NCI-H2196 treated with DMSO at 0.1 percent for 48 hours (cell line): ENCODE data around the gene TUBB8.
"Not testable (repeated sequence)": the region's sequence is repeated elsewhere in the genome, so short reads cannot be mapped to it uniquely, and the experiment has no call there.

Source experiments
- DNase-seq: peaks from one replicate; lab custom pipeline; 2025; ENCODE audit not compliant: unreplicated experiment; lab: John Stamatoyannopoulos, UW

TUBB8 gene

DNA sequence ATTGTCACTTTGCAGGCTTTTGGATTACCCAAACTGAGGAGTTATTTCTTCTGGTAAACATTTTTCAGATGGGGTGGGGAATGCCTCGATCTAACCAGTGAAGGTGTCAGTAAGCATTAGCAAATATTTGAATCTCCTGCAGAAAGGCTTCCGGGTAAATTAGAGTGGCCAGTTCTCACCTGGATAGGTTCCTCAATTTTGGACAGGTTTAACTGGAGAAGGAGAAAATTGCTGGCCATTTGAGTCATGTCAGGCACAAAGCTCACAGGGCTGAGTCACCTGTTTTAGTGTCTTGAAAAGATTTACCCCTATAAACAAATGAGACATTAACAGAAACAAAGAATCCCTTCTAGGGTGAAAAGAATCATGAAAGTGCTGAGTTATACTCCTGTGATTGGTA, 830 bp upstream of the TUBB8 start:
- not testable (repeated sequence) for DNase-seq

DNA sequence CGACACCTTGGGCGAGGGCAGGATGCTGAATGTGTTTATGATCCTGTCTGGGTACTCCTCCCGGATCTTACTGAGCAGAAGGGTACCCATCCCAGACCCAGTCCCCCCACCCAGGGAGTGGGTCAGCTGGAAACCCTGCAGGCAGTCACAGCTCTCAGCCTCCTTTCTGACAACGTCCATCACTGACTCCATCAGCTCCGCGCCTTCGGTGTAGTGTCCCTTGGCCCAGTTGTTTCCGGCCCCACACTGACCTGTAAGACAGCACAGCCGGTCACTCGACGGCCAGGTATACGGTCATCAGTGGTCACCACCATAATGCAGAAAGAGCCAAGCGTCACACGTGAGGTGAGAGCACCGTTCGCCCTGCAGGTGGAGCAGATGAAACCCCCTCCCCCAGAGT, 1.2 kb downstream of the TUBB8 start:
- not testable (repeated sequence) for DNase-seq

DNA sequence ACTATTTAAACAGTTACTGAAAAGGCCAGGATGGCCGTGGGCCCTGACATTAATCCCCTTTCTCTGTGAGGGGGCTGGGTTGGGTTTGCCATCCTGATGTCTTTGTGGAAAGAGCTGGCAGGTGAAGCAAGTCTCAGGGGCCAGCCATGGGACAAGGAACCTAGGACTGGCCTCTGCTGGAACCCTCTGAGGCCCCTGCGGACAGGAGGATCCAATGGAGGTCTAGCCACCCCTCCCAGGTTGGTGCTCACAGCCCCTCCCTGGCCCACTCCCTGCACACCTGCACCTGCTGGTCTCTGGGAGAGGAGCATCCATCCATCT, 35.8 kb downstream of the TUBB8 start:
- DNase-seq, result not testable (repeated sequence)

DNA sequence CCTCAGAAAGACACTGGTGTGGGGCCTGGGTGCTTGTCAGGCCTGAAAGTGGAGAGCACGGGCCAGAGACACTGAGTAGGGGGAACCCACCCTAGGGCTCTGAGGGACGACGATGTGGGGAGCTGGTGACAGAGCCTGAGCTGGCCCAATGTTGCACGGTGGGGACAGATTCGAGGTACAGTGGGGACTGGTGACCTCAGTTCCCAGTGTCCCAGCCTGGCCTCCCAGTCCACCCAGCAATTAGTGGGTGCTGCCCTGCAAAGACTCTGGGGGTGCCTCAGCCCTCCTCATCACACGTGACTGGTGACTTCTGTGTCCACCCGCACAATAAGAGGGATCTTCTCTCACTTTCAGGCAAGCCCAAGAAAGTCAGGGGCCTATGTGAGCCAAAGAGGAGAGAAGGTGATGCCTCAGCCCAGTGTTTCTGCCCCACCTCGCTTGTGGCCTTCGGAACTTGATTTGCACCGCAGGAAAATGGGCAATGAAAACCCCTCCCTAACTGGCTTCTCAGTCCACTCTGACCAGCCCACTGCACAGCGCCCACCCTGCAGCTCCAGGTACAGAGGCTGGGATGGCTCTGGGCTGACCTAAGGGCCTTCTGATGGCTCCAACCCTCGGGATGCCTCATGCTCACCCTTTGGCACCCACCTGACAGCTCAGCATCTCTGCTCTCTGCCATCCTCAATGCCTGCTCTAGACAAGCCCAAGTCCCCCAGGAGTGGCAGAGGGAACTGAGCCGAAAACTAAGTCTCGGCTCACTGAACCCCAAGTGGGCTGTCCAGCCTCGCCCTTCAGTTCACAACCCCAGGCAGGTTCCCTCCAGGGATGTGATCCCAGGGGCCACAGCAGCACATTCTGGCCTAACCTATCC, 36.4 kb downstream of the TUBB8 start:
- DNase-seq, result not testable (repeated sequence)

GRCh38 chr10:11260-11659, 37.8 kb downstream of the TUBB8 start:
- DNase-seq, result not testable (repeated sequence)

- DNase-seq, result not testable (repeated sequence)
Observed at GRCh38 chr10:10261-10971, 38.7 kb downstream of the TUBB8 start.
